Stimulated activated CD4-positive, alpha-beta T cell treated with anti-CD3 and anti-CD28 coated beads, TNF-alpha, amount 100 ng/mL, for 24 hours (primary cell): ENCODE measurements around the gene GATA1.
A peak's percentile ranks its signal among the peaks of the same experiment; 100 is the strongest.

ENCODE experiments used
- DNase-seq, 3 experiments: peaks; one replicate each; pipeline ENCODE4 v3.0.0-alpha.2; 2020; ENCODE audit warnings: low read depth in 3 of 3

The GATA1 gene

DNA sequence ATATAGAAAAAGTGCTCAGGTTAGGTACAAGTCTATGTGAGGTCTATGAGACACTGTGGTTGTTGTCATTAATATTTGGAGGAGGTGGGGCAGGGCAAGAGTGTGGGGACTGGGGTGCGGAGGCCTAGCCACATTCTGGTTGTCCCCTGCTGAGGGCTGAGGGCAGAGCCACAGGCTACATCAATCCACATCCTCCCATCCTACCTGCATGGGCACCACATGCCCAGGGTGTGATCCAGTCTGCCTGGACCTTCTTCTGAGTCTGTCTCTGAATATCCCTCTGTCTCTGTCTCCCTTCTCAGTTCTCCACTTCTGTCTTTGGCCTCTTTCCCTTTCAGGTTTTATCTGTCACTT is 1.2 kb upstream of the GATA1 start:
- no peak for DNase-seq

DNA sequence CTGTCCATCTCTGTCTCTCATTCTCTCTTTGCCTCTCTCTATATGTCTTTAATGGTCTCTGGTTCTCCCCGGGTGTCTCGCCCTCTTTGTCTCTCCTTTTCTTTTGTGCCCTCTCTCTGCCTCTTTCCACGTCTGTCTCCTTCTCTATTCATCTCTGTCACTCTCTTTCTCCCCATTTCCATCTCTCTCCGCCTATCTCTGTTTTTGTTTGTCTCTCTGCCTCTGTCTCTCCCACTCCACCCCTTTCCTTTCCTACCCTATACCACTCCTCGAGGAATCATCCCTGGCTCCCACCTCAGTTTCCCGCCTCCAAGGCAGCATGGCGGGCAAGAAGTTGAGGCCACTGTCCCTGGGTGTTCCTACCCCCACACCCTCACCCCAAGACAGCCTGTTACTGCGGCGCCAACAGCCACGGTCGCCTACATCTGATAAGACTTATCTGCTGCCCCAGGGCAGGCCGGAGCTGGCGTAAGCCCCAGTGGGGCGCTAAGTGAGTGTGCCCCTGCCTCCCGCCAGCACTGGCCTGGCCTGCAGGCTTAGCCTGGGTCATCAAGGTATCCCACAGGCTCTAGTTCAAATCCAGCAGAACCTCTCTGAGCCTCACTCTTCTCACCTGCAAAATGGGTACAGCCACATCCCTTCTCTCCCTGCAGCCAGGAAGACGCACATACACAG is 713 bp upstream of the GATA1 start:
- DNase-seq: no peak

DNA sequence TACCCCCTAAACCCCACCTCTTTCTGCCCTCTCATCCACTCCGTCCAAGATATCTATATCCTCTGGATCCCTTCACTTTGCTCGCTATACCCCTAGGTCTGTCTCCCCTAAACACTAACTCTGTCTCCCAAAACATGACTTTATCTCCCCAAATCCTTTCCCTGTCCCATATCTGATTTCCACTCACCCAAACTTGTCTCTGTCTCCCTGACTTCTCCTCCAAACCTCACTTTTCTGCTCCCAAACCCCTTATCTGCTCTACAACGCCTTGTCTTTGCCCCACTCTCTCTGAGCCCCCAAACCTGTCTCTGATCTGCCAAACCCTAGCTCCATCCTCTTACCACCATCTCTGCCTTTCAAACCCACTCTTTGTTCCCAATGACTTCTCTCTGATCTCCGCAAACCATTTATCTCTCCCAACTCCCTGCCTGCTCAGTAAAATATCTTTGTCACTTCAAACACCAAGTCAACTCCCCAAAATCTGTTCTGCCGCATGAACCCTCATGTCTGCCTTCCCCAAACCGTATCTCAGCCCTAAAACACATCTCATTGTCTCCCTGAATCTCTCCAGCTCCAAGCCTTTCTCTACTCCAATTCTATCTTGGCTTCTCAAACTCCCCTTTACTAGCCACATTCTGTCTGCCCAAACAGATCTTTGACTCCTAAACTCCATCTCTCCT is 575 bp downstream of the GATA1 start:
- DNase-seq: no peak

DNA sequence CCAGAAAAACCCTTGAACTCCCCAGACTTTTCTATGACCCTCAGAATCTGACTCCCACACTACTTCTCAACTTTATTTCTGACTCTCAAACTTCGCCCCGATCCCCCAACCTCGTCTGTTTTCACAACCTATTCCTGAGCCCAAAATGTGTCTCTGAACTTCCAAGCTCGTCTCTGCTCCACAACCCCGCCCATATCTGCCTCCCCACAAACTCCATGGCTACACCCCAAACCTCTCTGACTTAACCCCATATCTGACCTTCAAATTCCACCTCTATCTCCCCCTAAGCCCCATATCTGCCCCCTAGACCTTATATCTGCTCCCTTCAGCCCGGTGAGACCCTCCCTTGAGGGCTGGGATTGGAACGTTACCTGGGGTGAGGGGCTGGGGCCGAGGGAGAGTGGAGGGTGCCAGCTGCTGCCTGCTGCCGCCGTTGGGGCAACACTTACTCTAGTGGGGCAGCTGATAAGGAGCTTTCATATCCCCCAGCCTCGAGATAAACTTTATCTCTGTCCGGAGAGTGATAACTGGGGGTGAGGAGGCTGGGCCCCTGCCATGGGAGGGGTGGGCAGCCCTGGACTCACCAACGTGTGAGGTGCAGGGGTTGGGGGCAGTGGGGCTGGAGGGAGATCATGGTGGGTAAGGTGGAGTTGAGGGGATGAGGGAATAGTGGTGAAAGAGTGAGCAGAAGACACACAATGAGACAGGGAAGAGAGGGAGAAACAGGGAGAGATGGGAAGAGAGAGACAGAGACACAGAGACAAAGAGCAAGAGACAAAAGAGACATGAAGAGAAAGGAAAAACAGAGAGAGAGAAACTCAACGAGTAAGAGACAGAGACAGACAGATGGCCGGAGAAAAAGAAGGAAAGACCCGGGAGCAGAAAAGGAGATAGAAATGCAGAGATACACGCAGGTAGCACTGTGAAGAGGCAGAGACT is 1.4 kb downstream of the GATA1 start:
- no peak for DNase-seq

DNA sequence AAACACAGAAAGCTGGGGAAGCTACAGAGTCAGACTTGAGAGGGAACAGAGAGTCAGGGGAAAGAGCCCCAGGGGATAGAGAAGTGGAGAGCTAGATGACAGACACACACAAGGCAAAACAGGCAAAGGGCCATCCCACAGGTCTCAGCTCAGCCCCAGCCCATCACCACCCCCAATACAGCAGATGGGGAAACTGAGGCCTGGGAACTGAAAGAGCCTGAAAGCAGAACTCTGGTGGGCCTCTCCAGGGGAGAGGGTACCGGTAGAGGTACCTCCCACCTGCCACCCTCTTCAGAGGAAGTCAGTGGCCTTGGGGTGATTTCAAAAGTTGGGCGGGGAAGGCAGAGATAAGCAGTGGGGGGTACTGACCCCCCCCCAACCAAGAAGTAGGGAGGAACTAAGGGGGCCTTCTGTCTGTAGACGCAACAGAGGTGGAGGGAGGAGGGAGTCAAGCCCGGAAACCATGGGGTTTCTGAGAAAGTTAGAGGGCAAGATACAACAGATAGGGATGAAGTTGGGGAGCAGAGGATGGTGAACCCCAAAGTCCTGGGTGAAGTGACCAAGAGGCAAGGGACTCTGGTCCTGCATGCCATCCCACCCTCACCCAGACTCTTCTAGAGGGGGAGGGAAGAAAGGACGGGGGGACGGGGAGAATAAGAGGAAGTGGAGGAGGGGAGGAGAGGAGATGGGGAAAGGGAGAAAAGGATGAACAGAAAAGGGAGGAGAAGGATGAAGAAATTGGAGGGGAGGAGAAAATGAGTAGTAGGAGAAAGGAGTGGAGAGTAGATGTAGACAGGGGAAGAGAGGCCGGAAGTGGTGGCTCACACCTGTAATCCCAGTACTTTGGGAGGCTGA is 3.2 kb downstream of the GATA1 start:
- no peak for DNase-seq

DNA sequence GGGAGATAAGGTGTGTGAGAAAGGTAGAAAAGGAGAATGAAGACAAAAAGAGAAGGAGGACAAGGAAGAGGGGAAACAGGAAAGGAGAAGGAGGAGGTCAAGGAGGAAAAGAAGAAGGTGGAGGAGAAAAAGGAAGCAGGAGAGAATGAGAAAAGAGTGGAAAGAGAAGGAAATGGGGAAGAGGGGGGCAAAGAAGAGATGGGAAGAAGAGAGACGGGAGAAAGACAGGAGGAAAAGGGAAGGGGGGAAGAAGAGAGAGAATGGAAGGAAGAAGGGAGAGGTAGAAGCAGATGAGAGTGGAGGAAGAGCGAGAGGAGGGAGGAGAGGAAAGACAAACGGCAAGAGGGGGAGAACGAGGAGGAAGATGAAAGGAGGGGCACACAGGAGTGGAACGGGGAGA is 4.1 kb downstream of the GATA1 start:
- DNase-seq: no peak

DNA sequence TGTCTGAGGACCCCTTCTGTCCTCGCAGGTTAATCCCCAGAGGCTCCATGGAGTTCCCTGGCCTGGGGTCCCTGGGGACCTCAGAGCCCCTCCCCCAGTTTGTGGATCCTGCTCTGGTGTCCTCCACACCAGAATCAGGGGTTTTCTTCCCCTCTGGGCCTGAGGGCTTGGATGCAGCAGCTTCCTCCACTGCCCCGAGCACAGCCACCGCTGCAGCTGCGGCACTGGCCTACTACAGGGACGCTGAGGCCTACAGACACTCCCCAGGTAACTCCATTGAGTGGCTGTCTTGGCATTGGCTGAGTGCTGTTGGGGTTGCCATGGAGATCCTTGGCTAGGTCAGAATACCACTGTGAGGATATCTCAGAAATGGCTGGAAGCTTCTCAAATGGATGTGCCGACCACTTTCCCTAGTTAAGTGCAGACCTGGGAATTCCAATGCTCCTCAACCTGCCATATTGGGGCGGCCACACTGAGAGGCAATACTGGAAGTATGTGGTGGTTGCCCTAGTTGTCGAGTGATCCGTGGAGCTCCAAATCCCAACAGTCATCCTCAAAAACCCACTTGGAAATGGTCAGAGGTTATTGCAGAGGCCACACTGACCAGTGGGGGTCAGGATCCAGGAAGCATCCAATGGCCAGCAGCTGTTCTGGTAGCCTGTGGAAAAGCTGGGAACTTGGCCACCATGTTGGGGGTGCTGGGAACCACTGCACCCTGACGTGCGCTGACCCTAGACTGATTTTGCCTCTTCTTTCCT is 4.9 kb downstream of the GATA1 start:
- no peak for DNase-seq

DNA sequence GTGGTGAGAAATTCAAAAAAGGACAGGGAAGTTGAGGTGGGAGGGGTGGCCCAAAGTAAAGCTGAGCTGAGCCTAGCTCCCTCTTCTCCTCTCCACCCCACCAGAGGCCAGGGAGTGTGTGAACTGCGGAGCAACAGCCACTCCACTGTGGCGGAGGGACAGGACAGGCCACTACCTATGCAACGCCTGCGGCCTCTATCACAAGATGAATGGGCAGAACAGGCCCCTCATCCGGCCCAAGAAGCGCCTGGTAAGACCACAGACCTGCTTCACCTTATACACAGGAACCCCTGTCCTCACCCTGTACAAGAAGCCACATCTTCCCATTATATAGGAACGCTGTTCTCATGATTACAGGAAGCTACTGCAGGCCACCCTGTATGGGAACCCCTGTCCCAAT is 5.8 kb downstream of the GATA1 start:
- no peak for DNase-seq

DNA sequence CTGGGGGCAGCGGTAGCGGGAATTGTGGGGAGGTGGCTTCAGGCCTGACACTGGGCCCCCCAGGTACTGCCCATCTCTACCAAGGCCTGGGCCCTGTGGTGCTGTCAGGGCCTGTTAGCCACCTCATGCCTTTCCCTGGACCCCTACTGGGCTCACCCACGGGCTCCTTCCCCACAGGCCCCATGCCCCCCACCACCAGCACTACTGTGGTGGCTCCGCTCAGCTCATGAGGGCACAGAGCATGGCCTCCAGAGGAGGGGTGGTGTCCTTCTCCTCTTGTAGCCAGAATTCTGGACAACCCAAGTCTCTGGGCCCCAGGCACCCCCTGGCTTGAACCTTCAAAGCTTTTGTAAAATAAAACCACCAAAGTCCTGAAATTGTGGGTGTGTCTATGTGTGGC is 7.5 kb downstream of the GATA1 start:
- no peak for DNase-seq

DNA sequence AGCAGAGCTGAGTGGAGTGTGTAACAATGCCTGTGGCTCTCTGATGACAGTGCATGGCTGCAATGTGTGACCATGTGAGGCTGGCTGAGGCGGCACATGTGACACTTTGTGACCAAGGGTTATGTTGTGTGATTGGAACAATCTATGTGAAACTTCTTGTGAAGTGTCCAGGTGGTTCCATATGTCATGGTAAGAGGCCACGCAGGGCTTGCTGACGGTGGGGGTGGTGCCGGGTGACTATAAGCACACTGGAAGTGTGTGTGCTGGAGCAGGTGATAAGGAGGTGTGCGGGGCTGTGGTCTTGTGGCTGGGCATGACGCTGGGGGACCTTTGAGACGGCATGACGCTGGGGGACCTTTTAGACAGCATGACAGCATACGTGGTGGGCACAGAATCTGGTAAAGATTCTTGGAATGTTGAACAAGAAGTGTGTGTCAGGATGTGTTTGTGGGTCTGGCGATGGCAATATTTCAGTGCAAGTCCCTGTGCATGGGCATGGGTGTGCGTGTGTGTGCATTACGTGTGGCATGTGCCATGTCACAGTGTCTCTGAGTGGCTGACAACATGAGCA is 8.0 kb downstream of the GATA1 start:
- no peak for DNase-seq

DNA sequence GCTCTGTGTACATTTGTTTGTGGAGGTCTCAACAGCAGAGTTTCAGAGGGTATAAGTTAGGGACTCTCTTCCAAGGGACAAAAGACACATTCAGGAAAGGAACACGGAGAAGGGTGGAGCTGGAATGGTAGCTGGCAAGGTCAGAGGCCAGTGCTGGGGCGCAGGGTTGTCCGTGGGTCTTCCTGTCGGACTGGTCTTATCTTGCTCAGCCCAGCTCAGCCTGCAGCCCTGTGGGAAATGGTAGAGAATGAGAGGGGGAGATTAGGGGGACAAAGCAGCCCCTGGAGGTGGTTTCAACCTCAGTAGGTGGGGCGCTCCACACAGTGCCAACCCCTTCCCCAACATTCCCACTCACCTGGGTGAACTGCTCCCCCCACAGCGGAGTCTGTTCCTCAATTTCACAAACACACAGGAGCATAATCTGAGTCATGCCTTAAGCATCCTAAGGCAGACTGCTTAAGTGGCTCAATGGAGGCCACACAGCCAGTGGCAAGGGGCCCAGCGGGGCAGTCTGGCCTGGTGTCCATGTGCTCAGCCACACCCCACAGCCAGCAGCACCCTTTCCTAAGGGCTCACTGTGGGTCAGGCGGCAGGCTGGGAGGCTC is 8.6 kb downstream of the GATA1 start:
- DNase-seq: no peak

DNA sequence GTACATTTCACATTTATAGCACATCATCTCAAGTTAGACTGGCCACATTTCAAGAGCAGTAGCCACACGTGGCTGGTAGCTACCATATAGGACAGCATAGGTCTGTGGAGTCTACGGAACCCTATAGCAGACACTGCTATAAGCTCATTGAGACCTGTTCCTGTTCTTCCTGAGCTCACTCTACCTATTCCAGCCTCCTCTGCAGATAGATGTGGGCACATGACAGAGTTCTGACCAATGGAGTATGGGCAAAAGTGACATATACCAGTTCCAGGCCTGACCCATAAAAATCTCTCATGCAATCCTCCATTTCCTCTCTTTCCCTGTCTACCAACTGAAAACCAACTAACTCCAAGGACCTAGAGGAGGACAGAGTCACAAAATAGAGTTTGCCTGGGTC is 11.9 kb downstream of the GATA1 start:
- no peak for DNase-seq

DNA sequence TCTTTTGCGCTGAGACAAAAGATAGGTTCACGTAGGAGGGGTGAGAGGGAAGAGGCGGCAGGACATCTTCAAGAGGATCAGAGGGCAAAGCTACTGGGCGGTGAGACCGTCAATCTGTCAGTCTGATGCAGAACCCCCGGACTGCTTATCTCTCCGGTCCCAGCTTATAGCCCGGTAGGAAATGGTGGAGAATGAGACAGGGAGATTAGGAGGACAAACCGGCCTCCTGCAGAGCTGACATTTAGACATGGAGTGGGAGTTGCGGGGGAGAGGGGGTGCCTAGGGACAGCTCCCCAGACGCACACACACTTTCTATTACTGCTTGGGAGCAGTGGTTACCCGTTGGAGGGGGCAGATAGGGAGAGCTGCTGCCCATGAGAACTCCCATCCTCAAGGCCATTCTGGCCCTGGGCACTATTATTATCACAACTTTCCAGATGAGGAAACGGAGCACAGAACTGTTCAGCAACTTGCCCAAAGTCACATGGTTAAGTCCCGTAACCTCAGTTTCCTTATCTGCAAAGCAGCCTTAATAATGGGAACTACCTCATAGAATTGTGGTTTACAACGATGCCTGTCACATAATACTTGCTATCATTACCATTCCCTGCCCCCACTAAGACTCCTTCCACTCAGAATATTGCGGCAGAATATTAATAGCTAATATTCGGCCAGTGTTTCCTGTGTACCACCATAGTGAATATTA is 14.3 kb downstream of the GATA1 start:
- DNase-seq: no peak

DNA sequence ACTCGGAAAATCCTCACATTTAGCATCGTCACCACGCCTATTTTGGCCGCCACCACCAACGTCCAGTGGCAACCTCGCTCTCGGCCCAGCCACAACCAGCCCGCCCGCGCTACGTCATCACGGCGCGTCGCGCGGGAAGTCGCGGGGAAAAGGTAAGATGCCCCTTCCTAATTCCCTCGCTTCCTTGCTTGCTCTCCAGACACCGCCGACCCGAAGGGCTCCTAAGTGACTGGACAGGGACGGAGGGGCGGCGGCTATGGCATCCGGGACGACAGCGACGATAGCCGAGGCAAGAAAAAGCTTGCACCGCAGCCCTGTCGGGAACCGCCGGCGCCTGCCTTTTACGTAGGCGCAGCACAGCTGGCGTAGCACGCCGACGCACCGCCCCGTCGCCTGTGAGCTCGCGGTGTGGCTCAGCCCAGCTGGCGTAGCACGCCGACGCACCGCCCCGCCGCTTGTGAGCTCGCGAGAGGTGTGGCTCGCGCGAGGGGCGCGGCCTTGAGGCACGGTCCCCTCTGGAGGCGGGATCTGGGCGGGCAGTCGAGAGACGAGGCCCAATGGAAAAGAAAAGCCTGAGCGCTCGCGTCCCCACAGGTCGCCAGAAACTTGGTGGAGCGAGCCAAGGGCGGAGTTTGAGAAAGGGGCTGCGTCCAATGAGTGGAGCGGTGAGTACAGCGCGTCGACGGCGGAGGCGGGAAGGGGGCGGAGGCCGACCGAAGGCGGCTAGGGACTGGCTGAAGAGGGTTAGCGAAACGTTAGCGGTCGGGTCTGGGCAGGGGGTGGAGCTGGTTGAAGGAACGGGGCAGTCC is 15.1 kb downstream of the GATA1 start, which contains the start of gene HDAC6:
Gene HDAC6 (plus strand): TSS at position 788 of the 809 bp plus-strand sequence. CDS start 626 bp downstream, outside the sequence.
- peak; percentile 83 to 94 (median 87) for DNase-seq

DNA sequence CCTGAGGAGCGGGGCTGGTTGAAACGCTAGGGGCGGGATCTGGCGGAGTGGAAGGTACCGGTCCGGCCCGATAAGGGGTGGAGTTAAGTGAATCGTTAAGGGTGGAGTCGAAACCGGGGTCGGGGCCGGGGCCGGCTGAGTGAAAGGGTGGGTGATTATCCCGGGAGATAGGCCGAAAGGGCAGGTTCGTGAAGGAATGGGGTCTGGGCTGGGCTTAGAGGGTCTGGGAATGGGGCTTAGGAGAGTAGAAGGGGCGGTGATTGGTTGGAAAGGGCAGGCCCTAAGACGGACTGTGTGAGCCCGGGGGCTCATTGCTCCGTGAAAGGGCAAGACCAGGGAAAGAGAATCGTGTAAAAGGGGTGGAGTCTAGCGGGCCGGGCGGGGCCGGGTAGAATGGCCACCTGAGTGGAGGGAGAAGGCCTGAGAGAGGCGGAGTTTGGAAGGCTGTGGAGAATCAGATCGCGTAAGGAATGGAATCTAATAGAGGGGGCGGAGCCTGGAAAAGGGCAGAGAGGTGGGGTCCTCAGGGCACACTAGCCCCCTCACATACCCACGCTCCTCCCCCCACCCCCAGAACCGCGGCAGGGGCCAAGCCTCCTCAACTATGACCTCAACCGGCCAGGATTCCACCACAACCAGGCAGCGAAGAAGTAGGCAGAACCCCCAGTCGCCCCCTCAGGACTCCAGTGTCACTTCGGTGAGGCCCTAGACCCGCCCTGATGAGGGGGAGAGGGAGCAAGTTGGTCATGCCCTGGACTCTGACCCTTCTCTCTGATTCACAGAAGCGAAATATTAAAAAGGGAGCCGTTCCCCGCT is 15.9 kb downstream of the GATA1 start:
- DNase-seq: peak; percentile 21 to 74 (median 43)

DNA sequence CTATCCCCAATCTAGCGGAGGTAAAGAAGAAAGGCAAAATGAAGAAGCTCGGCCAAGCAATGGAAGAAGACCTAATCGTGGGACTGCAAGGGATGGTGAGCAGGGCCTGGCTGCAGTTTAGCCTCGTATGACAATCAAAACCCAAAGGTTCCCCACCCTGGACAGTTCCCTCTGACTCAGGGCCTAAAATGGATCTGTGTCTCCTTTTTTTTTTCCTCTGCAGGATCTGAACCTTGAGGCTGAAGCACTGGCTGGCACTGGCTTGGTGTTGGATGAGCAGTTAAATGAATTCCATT is 16.5 kb downstream of the GATA1 start:
- no peak for DNase-seq

DNA sequence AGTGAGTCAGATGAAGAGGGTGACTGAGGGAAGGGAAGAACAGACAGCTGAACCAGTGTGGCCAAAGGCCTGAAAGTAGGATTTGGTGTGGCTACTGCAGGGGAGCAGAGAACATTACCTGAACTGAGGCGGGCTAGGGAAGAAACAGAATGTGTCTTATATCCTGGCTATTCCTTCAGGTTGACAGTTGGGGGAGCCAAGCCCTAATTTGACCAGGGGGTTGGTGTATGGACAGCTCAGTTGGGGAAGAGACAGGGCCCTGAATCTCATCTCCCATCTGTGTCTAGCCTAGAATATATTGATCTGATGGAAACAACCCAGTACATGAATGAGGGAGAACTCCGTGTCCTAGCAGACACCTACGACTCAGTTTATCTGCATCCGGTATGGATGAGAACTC is 19.7 kb downstream of the GATA1 start:
- DNase-seq: no peak

DNA sequence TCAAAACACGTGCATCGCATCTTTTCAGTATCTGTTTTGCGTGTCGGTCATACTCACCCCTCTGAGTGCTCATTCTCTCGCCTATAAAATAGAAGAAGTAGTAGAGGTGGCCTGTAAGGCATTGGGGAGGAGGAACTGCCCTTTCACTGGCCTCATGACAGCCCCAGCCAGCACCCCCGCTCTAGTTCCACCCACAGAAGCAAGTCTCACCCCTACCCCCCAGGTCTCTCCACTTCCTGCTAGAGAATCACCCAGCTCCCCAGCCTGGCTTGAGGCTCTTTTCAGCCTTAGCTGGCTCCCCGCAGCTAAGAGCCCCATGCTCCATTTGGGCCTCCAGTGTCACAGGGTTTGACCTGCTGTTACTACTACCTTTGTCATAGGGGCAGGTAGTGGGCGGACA is 27.3 kb downstream of the GATA1 start:
- DNase-seq: no peak
